ENCODE results near the gene LRRC10B. TPM values are rescaled to one million over a fixed set of nuclear protein-coding genes. Genes with fewer than 3 reads are reported as not detected.
A peak's percentile ranks its signal among the peaks of the same experiment; 100 is the strongest.

The LRRC10B gene
- total and polyA plus RNA-seq, 2 donors from 2014 or later, result 1.0 to 2.9 TPM

- no peak overlapping the region for H3K9ac ChIP-seq (ENCODE audit: low read length in 3 of 3)
- FAIRE-seq, result no peak
- TF ChIP-seq, protein P1, sequence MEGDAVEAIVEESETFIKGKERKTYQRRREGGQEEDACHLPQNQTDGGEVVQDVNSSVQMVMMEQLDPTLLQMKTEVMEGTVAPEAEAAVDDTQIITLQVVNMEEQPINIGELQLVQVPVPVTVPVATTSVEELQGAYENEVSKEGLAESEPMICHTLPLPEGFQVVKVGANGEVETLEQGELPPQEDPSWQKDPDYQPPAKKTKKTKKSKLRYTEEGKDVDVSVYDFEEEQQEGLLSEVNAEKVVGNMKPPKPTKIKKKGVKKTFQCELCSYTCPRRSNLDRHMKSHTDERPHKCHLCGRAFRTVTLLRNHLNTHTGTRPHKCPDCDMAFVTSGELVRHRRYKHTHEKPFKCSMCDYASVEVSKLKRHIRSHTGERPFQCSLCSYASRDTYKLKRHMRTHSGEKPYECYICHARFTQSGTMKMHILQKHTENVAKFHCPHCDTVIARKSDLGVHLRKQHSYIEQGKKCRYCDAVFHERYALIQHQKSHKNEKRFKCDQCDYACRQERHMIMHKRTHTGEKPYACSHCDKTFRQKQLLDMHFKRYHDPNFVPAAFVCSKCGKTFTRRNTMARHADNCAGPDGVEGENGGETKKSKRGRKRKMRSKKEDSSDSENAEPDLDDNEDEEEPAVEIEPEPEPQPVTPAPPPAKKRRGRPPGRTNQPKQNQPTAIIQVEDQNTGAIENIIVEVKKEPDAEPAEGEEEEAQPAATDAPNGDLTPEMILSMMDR (IDR thresholded peaks at IDR 0.05; ENCODE audit: borderline replicate concordance, extremely low read depth, insufficient read depth), result no peak
- no peaks in the 10 kb centered on the region for H3K9me3 ChIP-seq (ENCODE audit: control insufficient read depth in 2 of 3, insufficient read depth in 1 of 3, low read length in 3 of 3)
- intact Hi-C loops (cut with DNase I), result no loop called here
- no peaks in the 10 kb centered on the region for H3K27me3 ChIP-seq (ENCODE audit: control insufficient read depth, insufficient read depth, low read length)
- no peak overlapping the region for H3K4me3 ChIP-seq (ENCODE audit: low read length in 3 of 3)
- H3K27ac ChIP-seq (ENCODE audit: low read depth in 2 of 2, low read length in 2 of 2), result no peak overlapping the region
- H3K36me3 ChIP-seq (ENCODE audit: control insufficient read depth in 2 of 3, insufficient read depth in 3 of 3, low read length in 3 of 3), result no peaks in the 10 kb centered on the region
- peaks cover 0 to 22% (median 19%) of the 10 kb centered on the region in 3 donors for H3K4me1 ChIP-seq (ENCODE audit: control insufficient read depth in 2 of 3, insufficient read depth in 2 of 3, low read depth in 1 of 3, low read length in 3 of 3)
- peak in 3 of 5 donors; percentile 63 to 66 (median 64) for DNase-seq
Measured at GRCh38 chr11:61486011-61486620, 22.4 kb upstream of the LRRC10B start.

DNA sequence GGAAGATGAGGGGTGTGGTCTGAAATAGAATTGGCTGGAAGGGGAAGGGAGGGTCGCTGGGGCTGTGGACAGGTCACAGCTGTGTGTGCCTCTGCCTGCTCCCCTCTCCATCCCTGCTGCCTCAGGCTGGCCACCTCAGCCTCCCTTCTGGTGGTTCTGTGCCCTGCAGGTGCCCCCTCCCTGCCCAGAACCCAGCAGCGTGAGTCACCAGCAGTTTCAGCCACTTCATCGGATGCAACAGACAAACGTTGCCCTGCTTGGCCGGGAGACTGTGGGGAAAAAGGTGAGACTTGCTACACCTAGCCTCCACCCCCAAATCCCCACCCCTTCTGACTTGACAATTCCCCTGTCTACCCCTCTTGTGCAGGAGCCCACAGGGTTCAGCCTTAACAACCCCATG, 21.8 kb upstream of the LRRC10B start:
- H3K27me3 ChIP-seq (ENCODE audit: control insufficient read depth, insufficient read depth, low read length), result no peaks in the 10 kb centered on the region
- DNase-seq (no peak), FAIRE-seq (no peak)
- TF ChIP-seq, protein P1 (IDR thresholded peaks at IDR 0.05; ENCODE audit: borderline replicate concordance, extremely low read depth, insufficient read depth), result no peak
- H3K36me3 ChIP-seq (ENCODE audit: control insufficient read depth in 2 of 3, insufficient read depth in 3 of 3, low read length in 3 of 3), result no peaks in the 10 kb centered on the region
- no peak overlapping the region for H3K9ac ChIP-seq (ENCODE audit: low read length in 3 of 3)
- no peak overlapping the region for H3K4me3 ChIP-seq (ENCODE audit: low read length in 3 of 3)
- no peak overlapping the region for H3K27ac ChIP-seq (ENCODE audit: low read depth in 2 of 2, low read length in 2 of 2)
- intact Hi-C loops (cut with DNase I), result no loop called here
- H3K9me3 ChIP-seq (ENCODE audit: control insufficient read depth in 2 of 3, insufficient read depth in 1 of 3, low read length in 3 of 3), result no peaks in the 10 kb centered on the region
- H3K4me1 ChIP-seq (ENCODE audit: control insufficient read depth in 2 of 3, insufficient read depth in 2 of 3, low read depth in 1 of 3, low read length in 3 of 3), result peaks cover 0 to 22% (median 19%) of the 10 kb centered on the region in 3 donors

DNA sequence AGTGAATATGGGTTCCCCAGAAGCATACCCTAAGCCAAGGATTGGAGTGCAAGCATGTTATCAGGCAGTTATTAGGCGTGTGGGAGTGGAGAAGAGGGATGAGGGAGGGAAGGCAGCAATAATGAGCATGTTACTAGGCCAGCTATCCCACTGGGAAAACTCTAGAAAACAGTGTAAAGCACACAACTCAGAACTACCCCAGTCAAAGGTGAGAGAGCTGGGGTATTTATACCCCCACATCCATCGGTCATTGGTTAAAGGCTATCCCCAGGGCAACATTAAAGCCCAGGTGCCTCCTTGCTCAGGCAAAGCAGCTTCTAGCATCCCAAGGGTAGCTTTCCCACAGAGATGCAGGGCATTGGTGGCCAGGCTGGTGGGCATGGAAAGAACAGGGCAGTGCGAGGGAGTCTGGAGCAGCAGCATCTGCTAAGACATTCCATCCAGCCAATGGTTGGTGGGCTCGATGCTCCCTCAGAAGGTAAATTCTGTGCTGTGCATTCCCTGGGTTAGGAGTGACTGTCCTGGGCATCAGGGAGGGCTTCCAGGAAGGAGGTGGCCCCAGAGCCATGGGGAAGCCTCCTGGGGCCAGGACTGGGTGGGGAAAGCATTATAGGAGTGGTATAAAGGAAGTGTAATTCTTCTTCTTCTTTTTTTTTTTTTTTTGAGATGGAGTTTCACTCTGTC, 21.1 kb upstream of the LRRC10B start:
- Histone ChIP-seq H3K9ac (ENCODE audit: low read length in 3 of 3) (no peak overlapping the region), H3K4me3 (ENCODE audit: low read length in 3 of 3) (no peak overlapping the region), H3K4me1 (ENCODE audit: control insufficient read depth in 2 of 3, insufficient read depth in 2 of 3, low read depth in 1 of 3, low read length in 3 of 3) (peaks cover 0 to 22% (median 19%) of the 10 kb centered on the region in 3 donors), H3K36me3 (ENCODE audit: control insufficient read depth in 2 of 3, insufficient read depth in 3 of 3, low read length in 3 of 3) (no peaks in the 10 kb centered on the region), H3K27me3 (ENCODE audit: control insufficient read depth, insufficient read depth, low read length) (no peaks in the 10 kb centered on the region), H3K9me3 (ENCODE audit: control insufficient read depth in 2 of 3, insufficient read depth in 1 of 3, low read length in 3 of 3) (no peaks in the 10 kb centered on the region), H3K27ac (ENCODE audit: low read depth in 2 of 2, low read length in 2 of 2) (no peak overlapping the region)
- intact Hi-C loops (cut with DNase I), result no loop called here
- FAIRE-seq (no peak), DNase-seq (no peak)
- TF ChIP-seq, protein P1 (IDR thresholded peaks at IDR 0.05; ENCODE audit: borderline replicate concordance, extremely low read depth, insufficient read depth), result no peak

Data from kidney (tissue), 14 donors.